CD4-positive, alpha-beta T cell treated with Interleukin-21 for 1 hour (primary cell): Measurements from ENCODE around the gene P2RY11.

Experiments used
- DNase-seq: peaks from one replicate; pipeline ENCODE4 v3.0.0-alpha.2; 2020

Gene P2RY11, protein sequence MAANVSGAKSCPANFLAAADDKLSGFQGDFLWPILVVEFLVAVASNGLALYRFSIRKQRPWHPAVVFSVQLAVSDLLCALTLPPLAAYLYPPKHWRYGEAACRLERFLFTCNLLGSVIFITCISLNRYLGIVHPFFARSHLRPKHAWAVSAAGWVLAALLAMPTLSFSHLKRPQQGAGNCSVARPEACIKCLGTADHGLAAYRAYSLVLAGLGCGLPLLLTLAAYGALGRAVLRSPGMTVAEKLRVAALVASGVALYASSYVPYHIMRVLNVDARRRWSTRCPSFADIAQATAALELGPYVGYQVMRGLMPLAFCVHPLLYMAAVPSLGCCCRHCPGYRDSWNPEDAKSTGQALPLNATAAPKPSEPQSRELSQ

DNA sequence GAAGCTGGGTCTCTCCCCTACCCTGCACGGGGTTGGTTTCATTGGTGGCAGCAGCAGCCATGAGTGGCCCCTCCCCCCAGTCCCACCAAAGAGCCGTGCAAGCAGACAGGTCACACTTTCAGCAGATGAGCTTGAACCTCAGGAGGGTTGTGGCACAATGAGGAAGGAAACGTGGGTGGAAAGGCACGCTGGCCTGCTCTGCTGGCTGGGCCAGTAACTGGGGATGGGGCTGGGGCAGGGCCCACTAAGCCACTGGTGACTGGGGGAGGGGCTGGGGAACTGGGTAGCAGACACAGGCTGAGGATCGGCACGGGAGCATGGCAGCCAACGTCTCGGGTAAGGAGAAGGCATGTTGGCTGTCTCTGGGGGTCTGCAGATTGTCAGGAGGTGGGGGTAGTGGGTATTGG is at the start of gene P2RY11:
P2RY11 (plus strand) TSS at position 289 of the 407 bp plus-strand sequence; CDS start at position 318, 29 bp downstream.
- DNase-seq = peak; percentile 73

DNA sequence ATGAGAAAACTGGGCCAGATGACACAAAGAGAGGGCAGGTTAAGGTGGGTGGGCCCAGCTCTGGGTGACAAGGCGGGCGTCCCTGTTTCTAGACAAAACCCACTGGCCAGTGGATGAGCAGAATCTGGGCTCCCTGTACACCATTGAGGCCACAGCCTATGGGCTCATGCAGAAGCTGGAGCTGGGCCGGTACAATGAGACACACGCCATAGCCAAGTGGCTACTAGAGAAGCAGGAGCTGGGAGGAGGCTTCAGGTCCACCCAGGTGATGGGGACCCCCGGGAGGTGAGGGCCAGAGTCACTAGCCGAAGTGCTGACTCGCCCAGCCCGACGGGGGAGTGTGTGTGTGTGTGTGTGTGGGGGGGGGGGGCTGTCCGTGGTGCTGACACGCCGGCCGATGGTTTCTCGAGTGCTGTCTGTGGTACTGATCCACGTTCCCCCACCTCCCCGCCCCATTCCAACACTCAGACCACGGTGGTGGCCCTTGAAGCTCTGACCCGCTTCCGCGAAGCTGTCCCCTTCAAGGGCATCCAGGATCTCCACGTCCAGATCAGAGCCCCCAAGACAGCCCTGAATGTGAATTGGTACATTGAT is 49.7 kb upstream of the P2RY11 start:
- no peak for DNase-seq

DNA sequence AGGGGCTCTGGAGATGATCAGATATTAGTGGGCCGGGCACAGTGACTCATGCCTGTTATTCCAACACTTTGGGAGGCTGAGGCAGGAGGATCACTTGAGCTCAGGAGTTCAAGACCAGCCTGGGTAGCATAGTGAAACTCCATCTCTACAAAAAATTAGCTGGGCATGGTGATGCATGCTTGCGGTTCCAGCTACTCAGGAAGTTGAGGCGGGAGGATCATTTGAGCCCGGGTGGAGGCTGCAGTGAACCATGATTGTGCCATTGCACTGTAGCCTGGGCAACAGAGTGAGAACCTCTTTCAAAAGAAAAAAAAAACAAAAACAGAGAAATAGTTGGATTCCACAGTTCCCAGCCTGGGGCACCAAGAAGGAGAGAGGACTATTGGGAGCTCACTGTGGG is 43.3 kb upstream of the P2RY11 start:
- no peak for DNase-seq

DNA sequence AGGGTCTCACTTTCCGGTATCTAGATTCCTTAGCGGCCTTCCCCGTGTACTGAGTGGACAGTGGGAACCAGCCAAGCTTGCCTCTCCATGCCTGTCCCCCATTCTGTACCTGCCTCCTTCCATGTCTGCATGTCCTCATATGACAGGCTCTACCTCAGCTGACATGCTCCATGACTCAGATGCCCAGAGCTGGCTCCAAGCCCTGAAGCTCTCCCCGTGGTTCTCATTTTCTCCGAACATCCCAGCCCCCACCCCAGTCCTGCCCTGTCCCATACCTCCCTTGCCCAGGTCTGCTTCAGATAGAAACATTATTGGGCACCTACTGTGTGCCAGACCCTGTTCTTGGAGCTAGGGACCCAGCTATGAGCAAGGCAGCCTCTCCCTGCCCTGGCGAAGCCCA is 42.4 kb upstream of the P2RY11 start:
- DNase-seq = no peak

DNA sequence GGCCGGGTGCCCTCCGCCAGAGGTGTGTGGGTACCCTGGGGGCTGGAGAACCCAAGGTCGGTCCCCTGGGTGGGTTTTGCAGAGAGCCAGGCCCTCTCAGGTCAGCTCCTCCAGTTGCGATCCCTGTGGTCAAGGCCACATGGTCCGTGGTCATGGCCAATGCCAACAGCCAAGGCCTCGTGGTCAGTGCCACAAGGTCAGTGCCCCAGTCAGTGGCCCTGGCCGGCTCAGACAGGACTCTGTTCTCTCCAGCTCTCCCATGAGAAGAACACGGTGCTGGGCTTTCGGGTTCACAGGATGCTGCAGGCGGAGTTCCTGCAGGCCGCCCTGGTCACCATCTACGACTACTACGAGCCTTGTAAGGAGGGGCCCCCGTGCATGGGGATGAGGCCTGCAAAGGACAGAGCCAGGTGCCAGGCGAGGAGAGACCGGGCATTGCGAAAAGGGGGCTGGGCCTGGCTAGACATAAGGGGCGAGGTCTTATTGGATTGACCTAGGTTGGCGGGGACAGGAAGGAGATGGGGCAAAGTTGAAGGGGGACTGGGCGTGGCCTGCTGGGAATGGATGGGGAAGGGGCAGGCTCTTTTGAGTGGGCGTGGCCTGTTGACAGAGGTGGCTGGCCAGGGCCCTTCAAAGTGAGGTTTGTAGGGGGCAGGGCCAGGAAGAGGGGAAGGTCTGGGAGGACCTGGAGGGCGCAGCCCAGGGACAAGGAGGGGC is 40.6 kb upstream of the P2RY11 start:
- no peak for DNase-seq

DNA sequence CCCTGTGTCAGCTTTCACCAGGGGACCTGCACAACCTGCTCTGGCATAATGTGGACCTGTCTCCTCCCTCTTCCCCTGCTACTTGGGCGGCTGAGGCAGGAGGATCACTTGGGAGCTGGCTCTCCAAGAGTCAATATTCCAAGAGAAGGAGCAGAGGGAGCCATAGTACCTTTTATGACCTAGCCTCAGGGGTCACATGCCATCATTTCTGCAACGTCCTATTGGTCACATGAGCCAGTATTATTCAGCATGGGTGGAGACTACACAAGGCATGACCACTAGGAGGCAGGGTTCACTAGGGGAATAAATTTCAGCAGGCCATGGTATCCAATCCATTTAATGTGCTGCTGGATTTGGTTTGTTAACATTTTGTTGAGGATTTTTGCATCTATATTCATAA is 37.3 kb upstream of the P2RY11 start:
- DNase-seq = peak; percentile 68

DNA sequence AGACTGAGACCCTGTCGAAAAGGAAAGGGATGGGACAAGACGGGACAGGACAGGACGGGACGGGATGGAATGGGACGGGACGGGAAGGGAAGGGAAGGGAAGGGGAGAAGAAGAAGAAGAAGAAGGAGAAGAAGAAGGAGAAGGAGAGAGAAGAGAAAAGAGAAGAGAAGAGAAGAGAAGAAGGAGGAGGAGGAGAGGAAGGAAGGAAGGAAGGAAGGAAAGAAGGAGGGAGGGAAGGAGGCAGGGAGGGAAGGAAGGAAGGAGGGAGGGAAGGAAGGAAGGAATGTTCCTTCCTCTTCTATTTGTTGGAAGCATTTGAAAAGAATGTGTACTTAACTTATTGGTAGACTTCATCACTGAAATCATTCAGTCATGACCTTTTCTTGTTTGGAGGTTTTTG is 35.0 kb upstream of the P2RY11 start:
- DNase-seq = no peak

DNA sequence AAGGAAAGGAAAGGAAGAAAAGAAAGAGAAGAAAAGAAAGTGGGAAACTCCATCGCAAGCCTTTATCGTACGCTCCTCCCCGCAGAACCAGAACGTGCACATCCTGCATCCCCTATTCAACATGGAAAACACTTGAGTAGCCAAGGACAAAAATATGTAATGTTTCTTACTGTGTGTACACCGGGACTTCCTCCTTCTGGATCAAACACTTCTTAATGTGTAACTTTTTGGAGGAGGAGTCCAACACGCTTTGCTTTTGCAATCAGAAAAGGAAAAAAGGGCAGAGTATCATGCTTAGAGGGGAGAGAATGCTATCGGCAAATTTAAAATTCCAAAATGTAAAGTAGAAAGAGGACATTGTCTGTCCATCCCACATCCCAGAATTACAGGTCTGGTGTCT is 33.2 kb upstream of the P2RY11 start:
- no peak for DNase-seq

DNA sequence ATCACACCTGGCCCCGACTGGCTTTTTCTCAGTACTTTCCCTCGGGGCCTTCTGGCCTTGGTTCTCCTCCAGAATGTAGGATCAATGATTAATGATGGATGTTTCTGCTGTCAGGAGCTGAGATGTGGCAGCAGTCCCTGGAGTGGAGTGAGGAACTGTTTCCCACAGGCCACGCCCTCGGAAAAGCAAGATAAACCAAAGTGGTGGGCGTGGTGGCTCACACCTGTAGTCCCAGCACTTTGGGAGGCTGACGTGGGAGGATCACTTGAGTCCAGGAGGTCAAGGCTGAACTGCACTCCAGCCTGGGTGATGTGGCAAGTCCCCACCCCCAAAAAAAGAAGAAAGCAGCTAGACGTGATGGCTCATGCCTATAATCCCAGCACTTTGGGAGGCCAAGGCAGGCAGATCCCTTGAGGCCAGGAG is 32.5 kb upstream of the P2RY11 start:
- no peak for DNase-seq

DNA sequence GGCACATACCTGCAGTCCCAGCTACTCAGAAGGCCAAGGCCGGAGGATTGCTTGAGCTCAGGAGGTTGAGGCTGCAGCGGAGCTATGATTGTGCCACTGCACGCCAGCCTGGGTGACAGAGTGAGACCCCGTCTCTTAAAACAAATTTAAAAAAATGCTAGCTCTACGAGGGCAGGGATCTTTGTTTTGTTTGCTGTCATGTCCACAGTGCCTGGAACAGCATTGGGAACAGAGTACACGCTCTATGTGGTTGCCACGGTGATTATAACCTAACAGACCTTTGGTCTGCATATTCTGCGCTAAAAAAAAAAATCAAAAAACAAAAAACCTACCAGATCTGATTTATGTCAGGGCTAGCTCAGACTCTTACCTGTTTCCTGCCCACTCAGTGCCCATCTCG is 27.6 kb upstream of the P2RY11 start:
- DNase-seq = no peak

DNA sequence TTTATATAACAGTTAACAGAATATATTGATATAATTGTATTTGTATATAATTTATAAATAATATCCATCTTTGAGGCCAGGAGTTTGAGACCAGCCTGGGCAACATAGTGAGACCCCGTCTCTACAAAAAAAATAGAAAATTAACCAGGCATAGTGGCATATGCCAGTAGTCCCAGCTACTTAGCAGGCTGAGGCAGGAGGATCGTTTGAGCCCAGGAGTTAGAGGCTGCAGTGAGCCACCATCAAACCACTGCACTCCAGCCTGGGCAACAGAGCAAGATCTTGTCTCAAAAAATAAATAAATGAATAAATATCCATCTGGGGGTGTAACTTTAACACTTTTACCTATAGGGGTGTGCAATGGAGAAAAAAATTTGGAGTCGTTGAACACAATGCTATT is 26.7 kb upstream of the P2RY11 start:
- DNase-seq = no peak

DNA sequence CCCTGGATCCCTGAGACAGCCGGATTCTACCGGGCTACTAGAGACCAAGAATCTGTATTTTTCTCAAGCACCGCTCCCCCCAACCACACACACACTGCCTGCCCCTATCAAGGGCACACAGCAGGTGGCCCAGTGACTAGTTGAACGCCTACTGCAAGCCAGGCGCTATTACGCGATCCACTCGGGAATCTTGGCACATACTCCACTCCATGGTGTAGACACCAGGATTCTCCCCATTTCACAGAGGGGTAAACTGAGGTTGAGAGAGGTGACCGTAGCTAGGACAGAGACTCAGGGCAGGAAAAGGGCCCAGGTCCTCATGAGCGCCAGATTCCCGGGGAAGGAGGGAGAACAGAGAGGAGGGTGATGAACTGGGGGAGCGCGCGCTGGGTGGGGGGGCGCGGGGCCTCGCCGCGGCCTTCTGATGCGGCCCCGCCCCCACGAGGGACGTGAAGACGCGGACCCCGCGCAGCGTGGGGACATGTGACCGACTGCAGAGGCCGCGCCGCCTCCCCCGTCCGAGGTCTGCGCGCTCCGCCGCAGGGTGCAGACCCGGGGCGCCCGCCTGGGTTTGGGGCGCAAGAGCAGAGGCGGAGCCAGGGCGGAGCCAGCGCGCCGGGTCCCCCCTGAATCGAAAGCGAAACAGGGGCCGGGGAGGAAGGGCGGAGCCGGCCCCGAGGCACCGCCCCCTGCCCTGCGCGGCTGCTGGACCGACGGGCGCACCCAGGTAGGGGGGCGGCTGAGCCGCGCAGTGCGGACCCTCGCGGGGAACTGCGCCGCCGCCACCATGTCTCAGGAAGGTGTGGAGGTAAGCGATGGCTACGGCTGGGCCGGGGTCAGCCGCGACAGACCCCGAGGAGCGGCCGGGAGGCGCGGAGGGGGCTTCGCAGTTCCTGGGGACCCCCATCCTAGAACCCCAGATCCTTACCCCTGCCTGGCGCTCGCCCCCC is 25.6 kb upstream of the P2RY11 start, which contains the start of gene SHFL:
SHFL (plus strand) TSS at position 677 of the 950 bp plus-strand sequence; CDS start at position 788, 111 bp downstream.
- DNase-seq = peak; percentile 90

DNA sequence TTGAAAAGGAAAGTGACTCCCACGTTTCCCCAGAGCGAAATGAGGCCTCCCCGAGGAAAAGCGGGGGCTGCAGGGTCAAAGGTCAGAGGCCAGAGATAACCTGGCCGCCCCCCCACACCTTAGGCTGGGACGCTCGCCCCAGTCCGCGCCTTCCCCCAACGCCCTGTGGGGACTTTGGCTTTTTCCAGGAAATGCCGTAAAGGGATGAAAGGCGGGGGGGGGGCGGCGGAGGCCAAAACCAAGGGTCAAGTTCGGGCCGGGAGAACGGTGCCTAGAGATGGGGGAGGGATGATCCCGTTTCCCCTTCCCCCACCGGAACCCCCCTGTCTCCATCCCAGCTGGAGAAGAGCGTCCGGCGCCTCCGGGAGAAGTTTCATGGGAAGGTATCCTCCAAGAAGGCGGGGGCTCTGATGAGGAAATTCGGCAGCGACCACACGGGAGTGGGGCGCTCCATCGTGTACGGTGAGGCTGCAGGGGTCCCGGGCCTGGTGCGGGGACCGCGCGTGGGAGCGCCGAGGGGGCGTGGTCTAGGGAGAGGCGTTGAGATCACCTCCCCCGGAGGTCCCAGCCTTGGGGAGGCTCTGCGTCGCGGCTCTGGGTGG is 24.8 kb upstream of the P2RY11 start:
- DNase-seq = peak; percentile 45

DNA sequence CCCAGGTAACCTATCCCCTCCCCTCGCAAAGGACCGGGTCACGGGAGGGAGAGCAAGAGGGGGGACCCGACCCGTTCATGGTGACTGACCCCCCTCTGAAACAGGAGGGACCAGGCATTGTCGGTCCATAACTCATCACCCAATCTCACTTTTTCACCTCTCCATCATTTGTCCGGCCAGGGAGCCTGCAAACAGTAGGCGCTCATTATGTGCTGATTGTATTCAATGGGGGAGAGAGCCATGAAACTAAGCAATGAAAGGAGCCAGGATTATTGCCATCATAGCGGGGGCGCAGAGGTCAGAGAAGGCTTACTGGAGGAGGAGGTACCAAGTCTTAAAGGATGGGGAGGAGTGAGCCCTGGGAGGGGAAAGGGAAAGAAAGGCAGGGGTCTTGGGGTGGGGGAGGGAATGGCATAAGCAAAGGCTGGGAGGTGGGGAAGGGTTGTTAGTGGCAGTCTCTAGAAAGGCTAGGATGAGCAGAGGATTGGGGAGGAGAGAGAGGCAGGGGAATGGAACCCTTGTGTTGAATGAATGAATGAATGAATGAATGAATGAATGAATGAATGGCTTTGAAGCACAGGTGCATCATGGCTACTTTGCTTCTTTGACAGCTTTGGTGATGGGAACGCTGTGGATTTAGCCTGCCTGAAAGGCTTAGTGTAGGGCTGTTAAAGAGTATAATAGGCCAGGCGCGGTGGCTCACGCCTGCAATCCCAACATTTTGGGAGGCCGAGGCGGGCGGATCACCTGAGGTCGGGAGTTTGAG is 24.0 kb upstream of the P2RY11 start:
- DNase-seq = no peak

DNA sequence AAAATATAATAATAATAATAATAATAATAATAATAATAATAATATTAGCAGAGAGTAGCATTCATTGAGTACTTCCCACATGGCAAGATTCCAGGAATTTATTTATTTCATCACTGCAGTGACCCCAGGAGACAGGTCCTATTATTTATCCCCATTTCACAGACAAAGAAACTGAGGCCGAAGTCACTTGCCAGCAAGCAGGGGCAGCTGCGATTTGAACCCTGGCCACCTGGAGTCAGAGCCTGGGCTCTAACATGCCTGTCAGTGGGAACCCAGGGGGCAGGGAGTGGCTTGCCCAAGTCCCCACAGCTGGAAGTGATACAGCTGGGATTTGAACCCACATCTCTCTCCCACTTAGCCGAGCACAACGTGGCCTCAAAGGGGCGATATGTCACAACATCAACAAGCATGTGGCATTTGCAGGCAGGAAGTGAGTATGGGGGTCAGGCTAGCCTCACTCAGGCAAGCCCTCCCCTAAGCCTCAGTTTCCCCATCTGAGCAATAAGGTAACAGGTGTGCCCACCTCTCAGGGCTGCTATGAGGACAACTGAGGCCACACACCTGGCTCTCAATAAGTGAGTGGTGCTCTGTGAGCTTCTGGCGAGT is 22.4 kb upstream of the P2RY11 start:
- DNase-seq = no peak

DNA sequence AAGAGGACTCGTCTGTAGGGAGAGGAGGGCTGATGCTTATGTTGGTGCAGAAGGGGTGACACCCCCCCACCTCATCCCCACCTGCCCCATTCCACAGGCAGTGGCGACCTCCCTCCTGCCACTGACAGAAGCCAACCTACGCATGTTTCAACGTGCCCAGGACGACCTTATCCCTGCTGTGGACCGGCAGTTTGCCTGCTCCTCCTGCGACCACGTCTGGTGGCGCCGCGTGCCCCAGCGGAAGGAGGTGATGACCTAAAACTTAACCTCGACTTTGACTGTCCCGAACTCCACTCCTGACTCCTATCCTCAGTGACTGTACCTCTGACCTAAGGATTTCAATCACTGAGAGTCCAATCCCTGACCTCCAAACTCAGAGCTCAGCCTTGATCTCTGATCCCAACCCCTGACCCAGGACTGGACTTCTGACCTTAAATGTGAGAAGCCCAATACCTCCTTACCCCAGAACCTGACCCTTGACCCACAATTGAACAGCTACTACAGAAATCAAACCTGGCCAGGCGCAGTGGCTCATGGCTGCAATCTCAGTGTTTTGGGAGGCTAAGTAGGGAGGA is 21.6 kb upstream of the P2RY11 start:
- no peak for DNase-seq

DNA sequence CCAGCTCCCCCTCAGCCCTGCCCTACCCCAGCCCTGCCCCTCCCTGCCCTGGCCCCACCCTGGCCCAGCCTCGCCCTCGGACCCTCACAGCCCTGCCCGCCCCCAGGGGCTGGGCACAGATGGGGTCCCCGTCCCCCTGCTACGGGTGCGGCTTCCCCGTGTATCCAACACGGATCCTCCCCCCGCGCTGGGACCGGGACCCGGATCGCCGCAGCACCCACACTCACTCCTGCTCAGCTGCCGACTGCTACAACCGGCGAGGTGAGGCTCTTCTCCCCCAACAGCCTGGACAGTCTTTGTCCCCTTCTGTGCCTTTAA is 20.2 kb upstream of the P2RY11 start:
- no peak for DNase-seq

DNA sequence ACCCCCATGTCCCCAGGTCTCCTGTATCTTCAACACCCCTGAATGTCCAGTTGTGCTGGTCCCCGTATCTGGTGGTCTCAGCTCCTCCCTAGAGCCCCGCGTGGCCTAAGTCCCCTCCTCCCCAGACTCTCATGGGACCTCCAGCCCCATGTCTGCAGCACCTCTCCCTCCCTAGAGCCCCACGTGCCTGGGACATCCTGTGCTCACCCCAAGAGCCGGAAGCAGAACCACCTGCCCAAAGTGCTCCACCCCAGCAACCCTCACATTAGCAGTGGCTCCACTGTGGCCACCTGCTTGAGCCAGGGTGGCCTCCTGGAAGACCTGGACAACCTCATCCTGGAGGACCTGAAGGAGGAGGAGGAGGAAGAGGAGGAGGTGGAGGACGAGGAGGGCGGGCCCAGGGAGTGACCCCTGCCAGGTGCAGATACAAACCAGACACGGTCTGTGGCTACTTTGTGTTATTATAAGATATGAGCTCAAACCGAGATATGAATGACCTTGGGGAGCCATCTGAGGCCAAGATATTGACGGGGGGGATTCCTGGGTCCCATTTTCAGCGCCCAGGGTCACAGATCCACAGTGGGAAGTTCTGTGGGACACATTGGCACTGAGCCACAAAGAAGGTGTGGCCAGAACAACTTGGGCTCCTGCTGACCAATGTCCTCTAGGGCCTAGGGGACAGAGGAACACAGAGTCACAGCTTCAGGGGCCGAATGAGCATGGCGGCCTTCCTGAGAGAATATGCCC is 19.4 kb upstream of the P2RY11 start:
- DNase-seq = no peak

DNA sequence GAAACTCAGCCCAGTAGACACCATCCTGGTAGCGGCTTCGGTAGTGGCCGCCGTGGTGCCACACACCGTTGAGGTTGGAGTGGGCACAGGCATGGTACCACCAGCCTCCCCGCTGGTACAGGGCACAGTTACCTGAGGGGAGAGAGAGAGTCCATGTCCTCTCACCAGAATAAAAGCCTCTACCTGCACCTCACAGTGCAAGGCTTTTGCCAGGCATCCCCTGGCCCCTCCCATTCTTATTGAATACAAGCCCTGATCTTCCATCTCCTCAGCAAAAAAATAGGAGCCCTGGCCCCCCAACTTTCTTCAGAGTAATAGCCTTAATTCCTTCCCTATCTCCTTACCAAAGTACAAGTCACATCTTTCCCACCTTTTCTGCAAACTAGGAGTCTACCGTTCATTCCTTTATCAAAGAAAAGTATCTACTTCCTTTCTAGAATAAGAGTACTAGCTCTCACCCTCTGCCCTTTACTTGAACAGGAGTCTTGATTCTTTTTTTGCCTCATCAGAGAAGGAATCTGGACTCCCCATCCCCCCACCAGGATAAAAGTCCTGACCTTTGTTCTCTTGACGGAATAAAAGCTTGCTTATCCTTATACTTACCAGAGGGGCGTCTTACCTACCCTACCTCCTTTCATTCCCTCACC is 18.7 kb upstream of the P2RY11 start:
- DNase-seq = no peak
